ENCODE results near the gene NR1H3.

NR1H3 gene

GRCh38 chr11:47264521-47264920, 6.7 kb downstream of the NR1H3 start:
- Histone ChIP-seq H4K20me1 (ENCODE audit: insufficient read depth) (no peaks in the 10 kb centered on the region), H3K27ac (no peak overlapping the region), H2AFZ (ENCODE audit: low read depth) (no peak overlapping the region), H3K9ac (no peak overlapping the region), H3K4me3 (IDR thresholded peaks at IDR 0.05; ENCODE audit: insufficient read depth, low read depth, low read length) (no peak overlapping the region), H3K4me1 (ENCODE audit: low read depth, poor library complexity, severe bottlenecking) (peaks cover 8% of the 10 kb centered on the region), H3K27me3 (ENCODE audit: insufficient read depth, low read depth) (no peaks in the 10 kb centered on the region), H3K36me3 (ENCODE audit: insufficient read depth) (no peaks in the 10 kb centered on the region), H3K79me2 (ENCODE audit: insufficient read depth, low read depth) (no peaks in the 10 kb centered on the region), H3K4me2 (no peak overlapping the region)
- TF ChIP-seq CTCF (conservative IDR thresholded peaks at IDR 0.05; ENCODE audit: low read depth, low read length) = no peak

GRCh38 chr11:47267876-47268275, 10.1 kb downstream of the NR1H3 start:
- Histone ChIP-seq H3K9ac (no peak overlapping the region), H3K27me3 (ENCODE audit: insufficient read depth, low read depth) (no peaks in the 10 kb centered on the region), H3K4me3 (IDR thresholded peaks at IDR 0.05; ENCODE audit: insufficient read depth, low read depth, low read length) (no peak overlapping the region), H3K4me1 (ENCODE audit: low read depth, poor library complexity, severe bottlenecking) (peaks cover 33% of the 10 kb centered on the region), H4K20me1 (ENCODE audit: insufficient read depth) (no peaks in the 10 kb centered on the region), H3K36me3 (ENCODE audit: insufficient read depth) (no peaks in the 10 kb centered on the region), H3K79me2 (ENCODE audit: insufficient read depth, low read depth) (peaks cover 18% of the 10 kb centered on the region), H3K27ac (no peak overlapping the region), H3K4me2 (no peak overlapping the region), H2AFZ (ENCODE audit: low read depth) (no peak overlapping the region)
- no peak for TF ChIP-seq CTCF (conservative IDR thresholded peaks at IDR 0.05; ENCODE audit: low read depth, low read length)

- no peaks in the 10 kb centered on the region for H3K36me3 ChIP-seq (ENCODE audit: insufficient read depth)
- H3K4me3 ChIP-seq (IDR thresholded peaks at IDR 0.05; ENCODE audit: insufficient read depth, low read depth, low read length) = no peak overlapping the region
- peak overlapping the region; percentile 83; the same call in 1 of the 2 replicates for H2AFZ ChIP-seq (ENCODE audit: low read depth)
- peaks cover 39% of the 10 kb centered on the region for H3K4me1 ChIP-seq (ENCODE audit: low read depth, poor library complexity, severe bottlenecking)
- no peak overlapping the region for H3K27ac ChIP-seq
- H3K79me2 ChIP-seq (ENCODE audit: insufficient read depth, low read depth) = peaks cover 23% of the 10 kb centered on the region
- H4K20me1 ChIP-seq (ENCODE audit: insufficient read depth) = no peaks in the 10 kb centered on the region
- H3K9ac ChIP-seq = no peak overlapping the region
- peak overlapping the region; percentile 69 for H3K4me2 ChIP-seq
- no peak for TF ChIP-seq CTCF (conservative IDR thresholded peaks at IDR 0.05; ENCODE audit: low read depth, low read length)
- H3K27me3 ChIP-seq (ENCODE audit: insufficient read depth, low read depth) = no peaks in the 10 kb centered on the region
Observed at GRCh38 chr11:47268448-47269001, 10.7 kb downstream of the NR1H3 start.

- Histone ChIP-seq H3K36me3 (ENCODE audit: insufficient read depth) (no peaks in the 10 kb centered on the region), H3K27ac (peak overlapping the region; percentile 55; the same call in 1 of the 2 replicates), H3K4me1 (ENCODE audit: low read depth, poor library complexity, severe bottlenecking) (peaks cover 42% of the 10 kb centered on the region), H2AFZ (ENCODE audit: low read depth) (peak overlapping the region; percentile 83), H3K79me2 (ENCODE audit: insufficient read depth, low read depth) (peaks cover 30% of the 10 kb centered on the region), H3K4me2 (peak overlapping the region; percentile 69), H3K4me3 (IDR thresholded peaks at IDR 0.05; ENCODE audit: insufficient read depth, low read depth, low read length) (no peak overlapping the region), H4K20me1 (ENCODE audit: insufficient read depth) (no peaks in the 10 kb centered on the region), H3K27me3 (ENCODE audit: insufficient read depth, low read depth) (no peaks in the 10 kb centered on the region), H3K9ac (peak overlapping the region; percentile 61; the same call in 1 of the 2 replicates)
- TF ChIP-seq CTCF (conservative IDR thresholded peaks at IDR 0.05; ENCODE audit: low read depth, low read length) = no peak
Observed at GRCh38 chr11:47269002-47269828, 11.4 kb downstream of the NR1H3 start.
